Suprapubic skin (tissue), 4 donors: Measurements from ENCODE around the gene TMEM150A. TPM values are rescaled to one million over a fixed set of nuclear protein-coding genes. Genes with fewer than 3 reads are reported as not detected.
A peak's percentile ranks its signal among the peaks of the same experiment; 100 is the strongest.

Experiments used
- DNase-seq, 2 donors: peaks; one replicate each; pipeline ENCODE4 v3.0.0-alpha.2; 2019; ENCODE audit warnings: low spot score in 2 of 2
- H3K27ac ChIP-seq: fragments of 200-600 bp; sonication (generic); one replicate; pipeline ENCODE4 v1.5.1; 2019
- H3K27me3 ChIP-seq: fragments of 200-600 bp; sonication (generic); one replicate; pipeline ENCODE4 v1.5.1; 2019
- H3K36me3 ChIP-seq: fragments of 200-600 bp; sonication (generic); one replicate; pipeline ENCODE4 v1.5.1; 2019
- H3K4me1 ChIP-seq: fragments of 200-600 bp; sonication (generic); one replicate; pipeline ENCODE4 v1.5.1; 2019
- H3K4me3 ChIP-seq: fragments of 200-600 bp; sonication (generic); one replicate; pipeline ENCODE4 v1.5.1; 2019; ENCODE audit warnings: mild to moderate bottlenecking
- H3K9me3 ChIP-seq: fragments of 200-600 bp; sonication (generic); one replicate; pipeline ENCODE4 v1.5.1; 2019
- EP300 ChIP-seq: sonication (generic); formaldehyde crosslinking; IDR thresholded peaks from one replicate; pipeline ENCODE4 v1.6.1; 2017; ENCODE audit warnings: antibody characterized with exemption
- POLR2A ChIP-seq, 2 donors: fragments of 450-650 bp; IDR thresholded peaks; one replicate each; pipeline ENCODE4 v1.6.1; 2017; ENCODE audit warnings: antibody characterized with exemption in 2 of 2, mild to moderate bottlenecking in 2 of 2, moderate library complexity in 2 of 2
- POLR2AphosphoS5 ChIP-seq, 3 donors: sonication (generic); formaldehyde crosslinking; IDR thresholded peaks; one replicate each; pipeline ENCODE4 v1.6.1; 2017; ENCODE audit warnings: antibody characterized with exemption in 3 of 3
- WGBS: methylation state at CpG from one replicate; pipeline ENCODE4 v1.1.5; 2018; 5-methylcytosine and 5-hydroxymethylcytosine counted together
- total RNA-seq, 4 donors: library from RNA; depleted of rRNA; stranded (reverse); fragments of >200 nt; gene quantifications; one replicate each; pipeline ENCODE4 v1.1.0, GENCODE V29; 2016
- TF ChIP-seq, protein P1 (sequence below), 2 donors: fragments of 200-600 bp in 1 of 2; fragments of 450-650 bp in 1 of 2; sonication (generic) in 1 of 2; IDR thresholded peaks; one replicate each; pipeline ENCODE4 v1.5.1; 2016 to 2019; ENCODE audit warnings: antibody characterized with exemption in 2 of 2, mild to moderate bottlenecking in 1 of 2, moderate library complexity in 1 of 2

Gene TMEM150A
- total RNA-seq, 4 donors from 2014 or later = 13.1 to 15.0 (median 14.1) TPM

DNA sequence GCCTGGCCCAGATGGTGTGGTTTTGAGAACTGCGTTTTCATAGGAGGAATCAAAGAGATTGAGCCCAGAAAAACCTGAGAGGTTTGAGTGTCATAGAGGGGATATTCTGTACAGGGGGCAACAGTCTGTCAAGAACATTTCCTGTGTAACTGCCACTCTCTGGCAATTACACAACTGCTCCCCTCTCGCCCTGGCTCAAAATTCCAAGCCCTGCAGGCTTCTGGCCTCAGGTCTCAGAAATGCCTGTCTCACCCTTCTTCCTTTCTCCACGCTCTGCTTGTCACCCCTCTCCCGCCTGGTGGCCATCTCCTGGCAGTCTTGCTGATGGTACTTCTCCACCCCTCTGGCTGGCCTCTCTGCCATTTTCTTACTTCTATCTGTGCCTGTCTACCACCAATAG is 14.3 kb downstream of the TMEM150A start:
- no peak for DNase-seq
- no peaks in the 10 kb centered on the region for H3K9me3 ChIP-seq
- peaks cover 84% of the 10 kb centered on the region for H3K4me1 ChIP-seq
- no peaks in the 10 kb centered on the region for H3K36me3 ChIP-seq
- H3K27me3 ChIP-seq = no peaks in the 10 kb centered on the region
- 84% methylated on average over 4 of the region's 4 CpGs for WGBS
- H3K4me3 ChIP-seq = no peak overlapping the region
- TF ChIP-seq POLR2AphosphoS5 (IDR thresholded peaks at IDR 0.05) = no peak
- TF ChIP-seq, protein P1, sequence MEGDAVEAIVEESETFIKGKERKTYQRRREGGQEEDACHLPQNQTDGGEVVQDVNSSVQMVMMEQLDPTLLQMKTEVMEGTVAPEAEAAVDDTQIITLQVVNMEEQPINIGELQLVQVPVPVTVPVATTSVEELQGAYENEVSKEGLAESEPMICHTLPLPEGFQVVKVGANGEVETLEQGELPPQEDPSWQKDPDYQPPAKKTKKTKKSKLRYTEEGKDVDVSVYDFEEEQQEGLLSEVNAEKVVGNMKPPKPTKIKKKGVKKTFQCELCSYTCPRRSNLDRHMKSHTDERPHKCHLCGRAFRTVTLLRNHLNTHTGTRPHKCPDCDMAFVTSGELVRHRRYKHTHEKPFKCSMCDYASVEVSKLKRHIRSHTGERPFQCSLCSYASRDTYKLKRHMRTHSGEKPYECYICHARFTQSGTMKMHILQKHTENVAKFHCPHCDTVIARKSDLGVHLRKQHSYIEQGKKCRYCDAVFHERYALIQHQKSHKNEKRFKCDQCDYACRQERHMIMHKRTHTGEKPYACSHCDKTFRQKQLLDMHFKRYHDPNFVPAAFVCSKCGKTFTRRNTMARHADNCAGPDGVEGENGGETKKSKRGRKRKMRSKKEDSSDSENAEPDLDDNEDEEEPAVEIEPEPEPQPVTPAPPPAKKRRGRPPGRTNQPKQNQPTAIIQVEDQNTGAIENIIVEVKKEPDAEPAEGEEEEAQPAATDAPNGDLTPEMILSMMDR (IDR thresholded peaks at IDR 0.05) = no peak
- TF ChIP-seq EP300 = no peak
- TF ChIP-seq POLR2A (IDR thresholded peaks at IDR 0.05) = no peak
- H3K27ac ChIP-seq = peak overlapping the region; percentile 84

DNA sequence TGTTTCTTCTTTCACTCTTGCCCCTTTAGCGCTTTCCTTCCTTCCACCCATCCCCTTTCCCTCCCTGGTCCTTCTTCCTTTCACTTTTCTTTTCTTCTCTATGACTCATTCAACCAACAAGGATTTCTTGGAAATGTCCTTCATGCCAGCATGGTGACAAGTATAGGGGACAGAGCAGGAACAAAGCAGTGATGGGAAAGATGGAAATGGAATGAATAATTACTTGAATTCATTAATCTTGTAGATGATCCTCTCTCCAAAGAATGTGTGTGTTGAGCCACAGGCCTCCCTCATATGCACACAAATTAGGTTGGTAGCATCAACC is 16.8 kb downstream of the TMEM150A start:
- no peaks in the 10 kb centered on the region for H3K36me3 ChIP-seq
- H3K27me3 ChIP-seq = no peaks in the 10 kb centered on the region
- no peaks in the 10 kb centered on the region for H3K9me3 ChIP-seq
- peak overlapping the region; percentile 91 for H3K27ac ChIP-seq
- no peak for DNase-seq
- H3K4me3 ChIP-seq = peak overlapping the region; percentile 64
- peaks cover 68% of the 10 kb centered on the region for H3K4me1 ChIP-seq
- 48% methylated on average over 1 of the region's 1 CpG for WGBS
- TF ChIP-seq, protein P1 (IDR thresholded peaks at IDR 0.05) = no peak
- TF ChIP-seq POLR2A (IDR thresholded peaks at IDR 0.05) = no peak
- no peak for TF ChIP-seq POLR2AphosphoS5 (IDR thresholded peaks at IDR 0.05)
- TF ChIP-seq EP300 = no peak

- Histone ChIP-seq H3K36me3 (no peaks in the 10 kb centered on the region), H3K9me3 (no peaks in the 10 kb centered on the region), H3K4me3 (peak overlapping the region; percentile 64), H3K27me3 (no peaks in the 10 kb centered on the region), H3K4me1 (peaks cover 65% of the 10 kb centered on the region), H3K27ac (peak overlapping the region; percentile 91)
- WGBS = 29% methylated on average over 9 of the region's 9 CpGs
- no peak for DNase-seq
- TF ChIP-seq, protein P1 (IDR thresholded peaks at IDR 0.05) = no peak
- peak in 2 of 3 donors; percentile 10 to 56 for TF ChIP-seq POLR2AphosphoS5 (IDR thresholded peaks at IDR 0.05)
These were observed 17.4 kb downstream of the TMEM150A start for GRCh38 chr2:85584857-85585780.

- Histone ChIP-seq H3K9me3 (no peaks in the 10 kb centered on the region), H3K27me3 (no peaks in the 10 kb centered on the region), H3K27ac (peak within 1 kb of the TSS; percentile 91), H3K4me1 (peaks cover 65% of the 10 kb centered on the region), H3K36me3 (no peaks in the 10 kb centered on the region), H3K4me3 (peak within 1 kb of the TSS; percentile 64)
- TF ChIP-seq POLR2A (IDR thresholded peaks at IDR 0.05) (no peak), POLR2AphosphoS5 (IDR thresholded peaks at IDR 0.05) (no peak)
- DNase-seq = no peak
- WGBS = 29% methylated on average over 26 of the region's 52 CpGs
These were observed 18.1 kb downstream of the TMEM150A start, which contains the start of gene VAMP5 for GRCh38 chr2:85584354-85584856. TSS of gene VAMP5 (plus strand) at chr2:85584431. CDS start at chr2:85584491, 60 bp downstream.

GRCh38 chr2:85583667-85584353 is 18.7 kb downstream of the TMEM150A start:
- Histone ChIP-seq H3K9me3 (no peaks in the 10 kb centered on the region), H3K27ac (peak overlapping the region; percentile 91), H3K36me3 (no peaks in the 10 kb centered on the region), H3K4me3 (peak overlapping the region; percentile 64), H3K4me1 (peaks cover 65% of the 10 kb centered on the region), H3K27me3 (no peaks in the 10 kb centered on the region)
- 40% methylated on average over 15 of the region's 16 CpGs for WGBS
- TF ChIP-seq, protein P1 (IDR thresholded peaks at IDR 0.05) = no peak
- TF ChIP-seq POLR2AphosphoS5 (IDR thresholded peaks at IDR 0.05) = no peak
- no peak for TF ChIP-seq EP300
- no peak for TF ChIP-seq POLR2A (IDR thresholded peaks at IDR 0.05)
- DNase-seq = no peak
